ENCODE data around the gene DHH. TPM values are rescaled to one million over a fixed set of nuclear protein-coding genes. Genes with fewer than 3 reads are reported as not detected.

Gene DHH
- total and polyA plus RNA-seq, 9 of the 15 experiments (the other 6 are each of a cell fraction or from before 2014, with no cell fraction given): 0.07 to 2.6 (median 0.54) TPM

DNA sequence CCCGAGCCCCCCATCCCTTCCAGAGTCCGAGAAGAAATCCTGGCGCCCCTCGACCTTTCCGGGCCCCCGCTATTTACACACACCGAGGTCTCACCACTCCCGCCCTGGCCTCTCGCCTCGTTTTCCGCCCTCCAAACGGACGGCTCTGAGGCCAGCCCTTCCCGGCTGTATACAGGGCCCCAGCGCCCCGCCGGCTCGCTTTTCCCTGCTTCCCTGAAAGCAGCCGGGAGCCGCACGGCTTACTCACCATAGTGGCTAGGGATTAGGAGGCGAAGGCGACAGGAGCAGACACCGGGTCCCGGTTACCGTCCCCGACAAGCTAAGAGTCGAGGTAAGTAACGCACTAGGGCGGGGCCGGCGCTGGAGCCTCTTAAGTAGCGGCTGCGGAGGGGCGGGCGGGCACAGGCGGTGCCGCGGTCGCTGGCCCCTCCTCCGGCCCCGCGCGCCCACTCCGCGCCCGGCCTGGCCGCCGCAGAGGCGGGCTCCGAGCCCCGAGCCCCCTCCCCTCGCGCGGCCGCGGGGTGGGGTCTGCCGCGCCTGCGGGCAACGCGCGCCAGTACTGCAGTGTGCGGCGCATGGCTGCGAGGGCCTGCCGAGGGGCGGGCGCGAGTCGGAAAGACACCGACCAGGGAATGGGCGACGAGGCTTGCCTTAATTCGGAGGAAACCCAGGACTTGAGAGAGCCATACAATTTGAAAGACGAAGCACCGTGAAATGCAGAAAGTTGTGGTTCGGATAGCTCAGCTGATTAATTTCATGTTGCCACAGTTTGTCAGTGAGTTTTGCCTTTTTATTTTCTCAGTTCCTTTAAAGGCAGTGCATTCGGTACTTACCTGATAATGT, 36.7 kb upstream of the DHH start, which contains the start of gene TUBA1B (continued):
- TF ChIP-seq, protein P1, sequence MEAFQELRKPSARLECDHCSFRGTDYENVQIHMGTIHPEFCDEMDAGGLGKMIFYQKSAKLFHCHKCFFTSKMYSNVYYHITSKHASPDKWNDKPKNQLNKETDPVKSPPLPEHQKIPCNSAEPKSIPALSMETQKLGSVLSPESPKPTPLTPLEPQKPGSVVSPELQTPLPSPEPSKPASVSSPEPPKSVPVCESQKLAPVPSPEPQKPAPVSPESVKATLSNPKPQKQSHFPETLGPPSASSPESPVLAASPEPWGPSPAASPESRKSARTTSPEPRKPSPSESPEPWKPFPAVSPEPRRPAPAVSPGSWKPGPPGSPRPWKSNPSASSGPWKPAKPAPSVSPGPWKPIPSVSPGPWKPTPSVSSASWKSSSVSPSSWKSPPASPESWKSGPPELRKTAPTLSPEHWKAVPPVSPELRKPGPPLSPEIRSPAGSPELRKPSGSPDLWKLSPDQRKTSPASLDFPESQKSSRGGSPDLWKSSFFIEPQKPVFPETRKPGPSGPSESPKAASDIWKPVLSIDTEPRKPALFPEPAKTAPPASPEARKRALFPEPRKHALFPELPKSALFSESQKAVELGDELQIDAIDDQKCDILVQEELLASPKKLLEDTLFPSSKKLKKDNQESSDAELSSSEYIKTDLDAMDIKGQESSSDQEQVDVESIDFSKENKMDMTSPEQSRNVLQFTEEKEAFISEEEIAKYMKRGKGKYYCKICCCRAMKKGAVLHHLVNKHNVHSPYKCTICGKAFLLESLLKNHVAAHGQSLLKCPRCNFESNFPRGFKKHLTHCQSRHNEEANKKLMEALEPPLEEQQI (IDR thresholded peaks at IDR 0.05): no peak
- TF ChIP-seq, protein P2, sequence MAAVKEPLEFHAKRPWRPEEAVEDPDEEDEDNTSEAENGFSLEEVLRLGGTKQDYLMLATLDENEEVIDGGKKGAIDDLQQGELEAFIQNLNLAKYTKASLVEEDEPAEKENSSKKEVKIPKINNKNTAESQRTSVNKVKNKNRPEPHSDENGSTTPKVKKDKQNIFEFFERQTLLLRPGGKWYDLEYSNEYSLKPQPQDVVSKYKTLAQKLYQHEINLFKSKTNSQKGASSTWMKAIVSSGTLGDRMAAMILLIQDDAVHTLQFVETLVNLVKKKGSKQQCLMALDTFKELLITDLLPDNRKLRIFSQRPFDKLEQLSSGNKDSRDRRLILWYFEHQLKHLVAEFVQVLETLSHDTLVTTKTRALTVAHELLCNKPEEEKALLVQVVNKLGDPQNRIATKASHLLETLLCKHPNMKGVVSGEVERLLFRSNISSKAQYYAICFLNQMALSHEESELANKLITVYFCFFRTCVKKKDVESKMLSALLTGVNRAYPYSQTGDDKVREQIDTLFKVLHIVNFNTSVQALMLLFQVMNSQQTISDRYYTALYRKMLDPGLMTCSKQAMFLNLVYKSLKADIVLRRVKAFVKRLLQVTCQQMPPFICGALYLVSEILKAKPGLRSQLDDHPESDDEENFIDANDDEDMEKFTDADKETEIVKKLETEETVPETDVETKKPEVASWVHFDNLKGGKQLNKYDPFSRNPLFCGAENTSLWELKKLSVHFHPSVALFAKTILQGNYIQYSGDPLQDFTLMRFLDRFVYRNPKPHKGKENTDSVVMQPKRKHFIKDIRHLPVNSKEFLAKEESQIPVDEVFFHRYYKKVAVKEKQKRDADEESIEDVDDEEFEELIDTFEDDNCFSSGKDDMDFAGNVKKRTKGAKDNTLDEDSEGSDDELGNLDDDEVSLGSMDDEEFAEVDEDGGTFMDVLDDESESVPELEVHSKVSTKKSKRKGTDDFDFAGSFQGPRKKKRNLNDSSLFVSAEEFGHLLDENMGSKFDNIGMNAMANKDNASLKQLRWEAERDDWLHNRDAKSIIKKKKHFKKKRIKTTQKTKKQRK (IDR thresholded peaks at IDR 0.05; ENCODE audit: borderline replicate concordance, low read depth, low read length): no peak
- TF ChIP-seq POLR3G (IDR thresholded peaks at IDR 0.05; ENCODE audit: extremely low read depth, insufficient read length, insufficient replicate concordance): no peak
- TF ChIP-seq SREBF1 (IDR thresholded peaks at IDR 0.05; ENCODE audit: borderline replicate concordance, low read depth, low read length): no peak
- TF ChIP-seq GABPA (tag; conservative IDR thresholded peaks at IDR 0.05; ENCODE audit: low read depth): no peak
- TF ChIP-seq MIER1 (IDR thresholded peaks at IDR 0.05; ENCODE audit: low read depth): no peak
- TF ChIP-seq ARID1B (IDR thresholded peaks at IDR 0.05): no peak; the same call in 1 of the 2 replicates
- TF ChIP-seq NR3C1 (CRISPR knock-in tag; IDR thresholded peaks at IDR 0.05): no peak
- TF ChIP-seq POLR2G (IDR thresholded peaks at IDR 0.05; ENCODE audit: low read depth, low read length): peak; percentile 98
- no peak for TF ChIP-seq KDM1A (IDR thresholded peaks at IDR 0.05)
- TF ChIP-seq RNF2 (IDR thresholded peaks at IDR 0.05): no peak
- TF ChIP-seq ZNF584 (CRISPR knock-in tag; IDR thresholded peaks at IDR 0.05; ENCODE audit: low read depth): no peak
- peak; percentile 36; the same call in 1 of the 2 replicates for TF ChIP-seq HCFC1 (IDR thresholded peaks at IDR 0.05; ENCODE audit: low read depth, low read length)
- TF ChIP-seq HLTF (IDR thresholded peaks at IDR 0.05): 0 out of 2 replicates have a peak, but pooled peaks have one; percentile 53
- TF ChIP-seq ZNF57 (CRISPR knock-in tag; IDR thresholded peaks at IDR 0.05): no peak
- TF ChIP-seq, protein P3, sequence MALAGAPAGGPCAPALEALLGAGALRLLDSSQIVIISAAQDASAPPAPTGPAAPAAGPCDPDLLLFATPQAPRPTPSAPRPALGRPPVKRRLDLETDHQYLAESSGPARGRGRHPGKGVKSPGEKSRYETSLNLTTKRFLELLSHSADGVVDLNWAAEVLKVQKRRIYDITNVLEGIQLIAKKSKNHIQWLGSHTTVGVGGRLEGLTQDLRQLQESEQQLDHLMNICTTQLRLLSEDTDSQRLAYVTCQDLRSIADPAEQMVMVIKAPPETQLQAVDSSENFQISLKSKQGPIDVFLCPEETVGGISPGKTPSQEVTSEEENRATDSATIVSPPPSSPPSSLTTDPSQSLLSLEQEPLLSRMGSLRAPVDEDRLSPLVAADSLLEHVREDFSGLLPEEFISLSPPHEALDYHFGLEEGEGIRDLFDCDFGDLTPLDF (CRISPR knock-in tag; IDR thresholded peaks at IDR 0.05): no peak; the same call in 1 of the 2 replicates
- no peak for TF ChIP-seq SNIP1 (IDR thresholded peaks at IDR 0.05; ENCODE audit: low read depth)
- TF ChIP-seq, protein P4, sequence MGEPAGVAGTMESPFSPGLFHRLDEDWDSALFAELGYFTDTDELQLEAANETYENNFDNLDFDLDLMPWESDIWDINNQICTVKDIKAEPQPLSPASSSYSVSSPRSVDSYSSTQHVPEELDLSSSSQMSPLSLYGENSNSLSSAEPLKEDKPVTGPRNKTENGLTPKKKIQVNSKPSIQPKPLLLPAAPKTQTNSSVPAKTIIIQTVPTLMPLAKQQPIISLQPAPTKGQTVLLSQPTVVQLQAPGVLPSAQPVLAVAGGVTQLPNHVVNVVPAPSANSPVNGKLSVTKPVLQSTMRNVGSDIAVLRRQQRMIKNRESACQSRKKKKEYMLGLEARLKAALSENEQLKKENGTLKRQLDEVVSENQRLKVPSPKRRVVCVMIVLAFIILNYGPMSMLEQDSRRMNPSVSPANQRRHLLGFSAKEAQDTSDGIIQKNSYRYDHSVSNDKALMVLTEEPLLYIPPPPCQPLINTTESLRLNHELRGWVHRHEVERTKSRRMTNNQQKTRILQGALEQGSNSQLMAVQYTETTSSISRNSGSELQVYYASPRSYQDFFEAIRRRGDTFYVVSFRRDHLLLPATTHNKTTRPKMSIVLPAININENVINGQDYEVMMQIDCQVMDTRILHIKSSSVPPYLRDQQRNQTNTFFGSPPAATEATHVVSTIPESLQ (CRISPR knock-in tag; IDR thresholded peaks at IDR 0.05): no peak
